ENCODE data around the gene MED7. TPM values are rescaled to one million over a fixed set of nuclear protein-coding genes. Genes with fewer than 3 reads are reported as not detected.
A peak's percentile ranks its signal among the peaks of the same experiment; 100 is the strongest.

Gene MED7
- total RNA-seq, 6 donors from 2014 or later: 8.5 to 16.7 (median 10.3) TPM

- H3K4me3 ChIP-seq: no peak overlapping the region
- WGBS, 2 donors: 93 to 94% methylated on average over 9 to 12 of the region's 12 CpGs
- H3K36me3 ChIP-seq: no peaks in the 10 kb centered on the region
- no peak overlapping the region for H3K27ac ChIP-seq
- TF ChIP-seq POLR2AphosphoS5 (IDR thresholded peaks at IDR 0.05): no peak
- TF ChIP-seq, protein P1, sequence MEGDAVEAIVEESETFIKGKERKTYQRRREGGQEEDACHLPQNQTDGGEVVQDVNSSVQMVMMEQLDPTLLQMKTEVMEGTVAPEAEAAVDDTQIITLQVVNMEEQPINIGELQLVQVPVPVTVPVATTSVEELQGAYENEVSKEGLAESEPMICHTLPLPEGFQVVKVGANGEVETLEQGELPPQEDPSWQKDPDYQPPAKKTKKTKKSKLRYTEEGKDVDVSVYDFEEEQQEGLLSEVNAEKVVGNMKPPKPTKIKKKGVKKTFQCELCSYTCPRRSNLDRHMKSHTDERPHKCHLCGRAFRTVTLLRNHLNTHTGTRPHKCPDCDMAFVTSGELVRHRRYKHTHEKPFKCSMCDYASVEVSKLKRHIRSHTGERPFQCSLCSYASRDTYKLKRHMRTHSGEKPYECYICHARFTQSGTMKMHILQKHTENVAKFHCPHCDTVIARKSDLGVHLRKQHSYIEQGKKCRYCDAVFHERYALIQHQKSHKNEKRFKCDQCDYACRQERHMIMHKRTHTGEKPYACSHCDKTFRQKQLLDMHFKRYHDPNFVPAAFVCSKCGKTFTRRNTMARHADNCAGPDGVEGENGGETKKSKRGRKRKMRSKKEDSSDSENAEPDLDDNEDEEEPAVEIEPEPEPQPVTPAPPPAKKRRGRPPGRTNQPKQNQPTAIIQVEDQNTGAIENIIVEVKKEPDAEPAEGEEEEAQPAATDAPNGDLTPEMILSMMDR (IDR thresholded peaks at IDR 0.05): no peak
- no peak for TF ChIP-seq EP300 (IDR thresholded peaks at IDR 0.05)
- no peak for TF ChIP-seq POLR2A (IDR thresholded peaks at IDR 0.05)
- no peak for ATAC-seq (ENCODE audit: low FRiP score in 2 of 2)
- H3K4me1 ChIP-seq: no peaks in the 10 kb centered on the region
- H3K27me3 ChIP-seq: no peaks in the 10 kb centered on the region
- DNase-seq: peak in 1 of 2 donors; percentile 38
- no peaks in the 10 kb centered on the region for H3K9me3 ChIP-seq
Observed at GRCh38 chr5:157162919-157163510, 20.4 kb upstream of the MED7 start.

GRCh38 chr5:157161996-157162395 lies 19.3 kb upstream of the MED7 start:
- H3K27ac ChIP-seq: no peak overlapping the region
- H3K27me3 ChIP-seq: no peaks in the 10 kb centered on the region
- DNase-seq: peak in 1 of 2 donors; percentile 20
- no peaks in the 10 kb centered on the region for H3K4me1 ChIP-seq
- no peaks in the 10 kb centered on the region for H3K9me3 ChIP-seq
- no peaks in the 10 kb centered on the region for H3K36me3 ChIP-seq
- TF ChIP-seq POLR2AphosphoS5 (IDR thresholded peaks at IDR 0.05) (no peak), EP300 (IDR thresholded peaks at IDR 0.05) (no peak), POLR2A (IDR thresholded peaks at IDR 0.05) (no peak)
- TF ChIP-seq, protein P1 (IDR thresholded peaks at IDR 0.05): no peak
- no peak for ATAC-seq (ENCODE audit: low FRiP score in 2 of 2)
- WGBS, 2 donors: 87 to 88% methylated on average over 6 of the region's 6 CpGs
- no peak overlapping the region for H3K4me3 ChIP-seq

DNA sequence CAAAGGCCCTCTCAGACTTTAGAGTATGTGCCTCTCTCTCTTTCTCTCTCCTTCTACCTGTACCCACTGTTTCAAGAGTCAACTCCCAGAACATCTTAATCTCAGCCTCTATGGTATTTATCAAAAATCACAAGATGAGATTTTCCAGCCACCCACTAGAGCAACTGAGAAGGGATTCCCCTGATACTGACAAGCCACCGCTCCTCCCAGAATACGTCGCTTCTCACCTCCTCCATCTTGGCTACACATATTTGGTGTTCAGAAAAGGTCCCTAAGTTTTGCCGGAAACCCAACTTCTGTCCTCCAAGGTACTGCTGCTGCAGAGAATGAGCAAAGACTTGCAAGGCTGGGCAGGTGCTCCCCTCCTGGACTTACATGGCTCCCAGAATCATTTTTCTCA lies 17.3 kb upstream of the MED7 start:
- ATAC-seq (ENCODE audit: low FRiP score in 2 of 2): no peak
- Histone ChIP-seq H3K36me3 (no peaks in the 10 kb centered on the region), H3K27me3 (no peaks in the 10 kb centered on the region), H3K4me1 (no peaks in the 10 kb centered on the region), H3K27ac (no peak overlapping the region), H3K4me3 (no peak overlapping the region), H3K9me3 (no peaks in the 10 kb centered on the region)
- WGBS, 2 donors: 88 to 90% methylated on average over 4 of the region's 4 CpGs
- no peak for TF ChIP-seq POLR2AphosphoS5 (IDR thresholded peaks at IDR 0.05)
- no peak for TF ChIP-seq EP300 (IDR thresholded peaks at IDR 0.05)
- TF ChIP-seq, protein P1 (IDR thresholded peaks at IDR 0.05): no peak
- TF ChIP-seq POLR2A (IDR thresholded peaks at IDR 0.05): no peak
- no peak for DNase-seq

DNA sequence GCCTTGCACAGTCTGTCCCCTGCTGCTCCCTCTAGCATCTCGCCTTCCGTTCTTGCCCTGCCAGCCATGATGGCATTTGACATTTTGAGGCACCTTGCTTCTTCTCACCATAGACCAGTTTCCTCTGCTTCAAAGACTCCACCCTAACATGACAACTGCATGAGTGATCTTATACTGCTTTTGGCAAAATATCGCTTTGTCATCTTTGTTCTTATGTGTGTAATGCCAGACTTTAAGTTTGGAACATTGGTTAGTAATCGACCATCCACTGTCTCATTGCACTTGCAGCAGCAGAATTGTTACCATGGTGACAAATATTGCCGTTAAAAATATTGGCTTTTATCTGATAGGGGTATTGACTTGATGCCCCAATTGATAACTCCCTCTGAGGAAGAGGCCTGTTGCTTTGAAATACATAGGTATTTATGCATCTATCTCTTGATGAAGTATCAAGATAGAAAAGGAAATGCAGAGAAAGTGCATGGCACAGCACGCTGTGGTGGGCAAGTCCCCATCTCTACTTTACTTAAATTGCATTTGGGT lies 16.6 kb upstream of the MED7 start:
- 79 to 83% methylated on average over 6 of the region's 6 CpGs for WGBS, 2 donors
- no peak for DNase-seq

More for the DNA sequence above, 16.6 kb upstream of the MED7 start:
- ATAC-seq (ENCODE audit: low FRiP score in 2 of 2): no peak
- Histone ChIP-seq H3K9me3 (no peaks in the 10 kb centered on the region), H3K4me3 (no peak overlapping the region), H3K27ac (no peak overlapping the region), H3K4me1 (no peaks in the 10 kb centered on the region), H3K27me3 (no peaks in the 10 kb centered on the region), H3K36me3 (no peaks in the 10 kb centered on the region)
- TF ChIP-seq, protein P1 (IDR thresholded peaks at IDR 0.05): no peak
- TF ChIP-seq POLR2A (IDR thresholded peaks at IDR 0.05) (no peak), POLR2AphosphoS5 (IDR thresholded peaks at IDR 0.05) (no peak), EP300 (IDR thresholded peaks at IDR 0.05) (no peak)
